Ovary (tissue), 9 donors: ENCODE results near the gene ITIH4. TPM values are rescaled to one million over a fixed set of nuclear protein-coding genes. Genes with fewer than 3 reads are reported as not detected.

Experiments
- DNase-seq, 5 donors: peaks; one replicate each; pipeline ENCODE4 v3.0.0-alpha.2; 2019 to 2020
- H3K27ac ChIP-seq, 2 donors: fragments of 200-600 bp; one replicate each; pipeline versions ENCODE4 v1.5.1 to v1.8.0; 2019 to 2022
- H3K27me3 ChIP-seq: fragments of 200-600 bp; one replicate; pipeline ENCODE4 v1.8.0; 2022
- H3K36me3 ChIP-seq: fragments of 200-600 bp; sonication (generic); one replicate; pipeline ENCODE4 v1.5.1; 2019
- H3K4me1 ChIP-seq: one replicate; pipeline ENCODE4 v1.8.1; 2013; ENCODE audit warnings: mild to moderate bottlenecking, moderate library complexity; ENCODE audit not compliant: insufficient read depth
- H3K4me3 ChIP-seq: fragments of 200-600 bp; sonication (generic); one replicate; pipeline ENCODE4 v1.5.1; 2017
- H3K9me3 ChIP-seq, 2 donors: fragments of 200-600 bp in 1 of 2; sonication (generic) in 1 of 2; one replicate each; pipeline versions ENCODE4 v1.5.1 to v1.8.1; 2013 to 2019; ENCODE audit warnings: mild to moderate bottlenecking in 1 of 2, moderate library complexity in 1 of 2
- EP300 ChIP-seq: sonication (generic); formaldehyde crosslinking; IDR thresholded peaks from one replicate; pipeline ENCODE4 v1.6.1; 2017; ENCODE audit warnings: antibody characterized with exemption
- POLR2A ChIP-seq: fragments of 450-650 bp; IDR thresholded peaks from one replicate; pipeline ENCODE4 v1.6.1; 2017; ENCODE audit warnings: antibody characterized with exemption, mild to moderate bottlenecking, moderate library complexity
- WGBS, 3 donors: extraction: QIAGEN DNeasy Blood & Tissue Kit in 1 of 3; methylation state at CpG; one replicate each; pipeline versions ENCODE4 v1.1.5 to v1.1.7; 2013 to 2017; 5-methylcytosine and 5-hydroxymethylcytosine counted together
- intact Hi-C, 4 donors: fragments of 100-400 bp; cut with DNase I; formaldehyde crosslinking; loops; one replicate each; pipeline versions ENCODE4 v1.11.0 to v1.15.1; 2022 to 2023
- polyA plus RNA-seq, 2 donors: library from polyadenylated mRNA; stranded (reverse); fragments of 200-250 nt in 1 of 2; fragments of 350-450 nt in 1 of 2; fragmentation: Illumina TruSeq in 1 of 2; extraction: RNeasy Lipid Tissue Mini Kit (QIAGEN cat#74804) in 1 of 2; gene quantifications; one replicate each; pipeline ENCODE4 v1.2.3, GENCODE V29; 2013 to 2014
- total RNA-seq, 7 donors: library from RNA; depleted of rRNA in 2 of 7; stranded (reverse); fragments of >200 nt in 2 of 7; fragmentation: NEBNext Ultra II Directional in 3 of 7; extraction: Animal tissue kit (Norgen Biotek cat#: 25700) in 3 of 7; gene quantifications; one replicate each; pipeline versions ENCODE4 v1.1.0 to v1.2.4, GENCODE V29; 2016 to 2023
- TF ChIP-seq, protein P1 (sequence below), 3 donors: fragments of 450-650 bp in 2 of 3; fragments of 200-600 bp in 1 of 3; IDR thresholded peaks; one replicate each; pipeline versions ENCODE4 v1.5.1 to v1.8.0; 2016 to 2022; ENCODE audit warnings: antibody characterized with exemption in 3 of 3, mild to moderate bottlenecking in 1 of 3
- donor health status: DM: no; HTN: no; CAD: no; lungs with moderate emphysema.
- donor health status: DM: no; HTN: no; CAD: no.
- donor health status: Bipolar disorder and iron deficiency.
- donor health status: DM: yes; HTN: yes; CAD: no.
- donor health status: DM: no; HTN: no; CAD: no.
- donor health status: DM: yes; HTN: yes; CAD: no.

ITIH4 gene
- total and polyA plus RNA-seq, 9 donors = 2.2 to 14.2 (median 4.0) TPM

GRCh38 chr3:52872245-52872644, 41.8 kb upstream of the ITIH4 start:
- Histone ChIP-seq H3K4me1 (peaks cover 6% of the 10 kb centered on the region), H3K4me3 (no peak overlapping the region), H3K27me3 (no peaks in the 10 kb centered on the region), H3K27ac (no peak overlapping the region), H3K36me3 (no peaks in the 10 kb centered on the region), H3K9me3 (no peaks in the 10 kb centered on the region)
- intact Hi-C loops = no loop called here
- TF ChIP-seq, protein P1, sequence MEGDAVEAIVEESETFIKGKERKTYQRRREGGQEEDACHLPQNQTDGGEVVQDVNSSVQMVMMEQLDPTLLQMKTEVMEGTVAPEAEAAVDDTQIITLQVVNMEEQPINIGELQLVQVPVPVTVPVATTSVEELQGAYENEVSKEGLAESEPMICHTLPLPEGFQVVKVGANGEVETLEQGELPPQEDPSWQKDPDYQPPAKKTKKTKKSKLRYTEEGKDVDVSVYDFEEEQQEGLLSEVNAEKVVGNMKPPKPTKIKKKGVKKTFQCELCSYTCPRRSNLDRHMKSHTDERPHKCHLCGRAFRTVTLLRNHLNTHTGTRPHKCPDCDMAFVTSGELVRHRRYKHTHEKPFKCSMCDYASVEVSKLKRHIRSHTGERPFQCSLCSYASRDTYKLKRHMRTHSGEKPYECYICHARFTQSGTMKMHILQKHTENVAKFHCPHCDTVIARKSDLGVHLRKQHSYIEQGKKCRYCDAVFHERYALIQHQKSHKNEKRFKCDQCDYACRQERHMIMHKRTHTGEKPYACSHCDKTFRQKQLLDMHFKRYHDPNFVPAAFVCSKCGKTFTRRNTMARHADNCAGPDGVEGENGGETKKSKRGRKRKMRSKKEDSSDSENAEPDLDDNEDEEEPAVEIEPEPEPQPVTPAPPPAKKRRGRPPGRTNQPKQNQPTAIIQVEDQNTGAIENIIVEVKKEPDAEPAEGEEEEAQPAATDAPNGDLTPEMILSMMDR (IDR thresholded peaks at IDR 0.05) = no peak
- TF ChIP-seq EP300 = no peak
- no peak for TF ChIP-seq POLR2A
- no peak for DNase-seq
- 94 to 97% (median 96%) methylated on average over 3 of the region's 3 CpGs for WGBS, 3 donors

DNA sequence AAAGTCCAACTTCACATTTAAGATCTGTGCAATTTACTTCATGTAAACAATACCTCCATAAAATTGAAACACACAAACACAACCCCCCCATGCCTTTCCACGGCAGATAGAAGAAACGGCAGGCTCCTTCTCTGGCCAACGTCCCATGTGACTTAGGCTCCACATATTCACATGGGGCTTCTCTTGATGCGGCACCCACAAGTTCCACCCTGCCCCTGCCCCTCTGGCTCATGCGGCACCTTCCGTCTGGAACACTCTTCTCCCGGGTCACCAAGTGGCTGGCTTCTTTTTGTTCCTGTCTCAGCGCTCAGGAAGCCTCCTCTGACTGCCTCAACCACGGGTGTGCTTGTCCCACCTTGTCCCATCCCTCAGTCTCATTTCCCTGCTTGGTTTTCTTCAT, 41.3 kb upstream of the ITIH4 start:
- intact Hi-C loops = no loop called here
- Histone ChIP-seq H3K9me3 (no peaks in the 10 kb centered on the region), H3K4me3 (no peak overlapping the region), H3K4me1 (peaks cover 6% of the 10 kb centered on the region), H3K36me3 (no peaks in the 10 kb centered on the region), H3K27ac (no peak overlapping the region), H3K27me3 (no peaks in the 10 kb centered on the region)
- no peak for DNase-seq
- no peak for TF ChIP-seq EP300
- TF ChIP-seq, protein P1 (IDR thresholded peaks at IDR 0.05) = no peak
- no peak for TF ChIP-seq POLR2A
- WGBS, 3 donors = 79 to 84% (median 83%) methylated on average over 9 of the region's 9 CpGs

GRCh38 chr3:52870471-52870870, 40.0 kb upstream of the ITIH4 start:
- intact Hi-C loops = no loop called here
- H3K27me3 ChIP-seq = no peaks in the 10 kb centered on the region
- peaks cover 3% of the 10 kb centered on the region for H3K4me1 ChIP-seq
- H3K36me3 ChIP-seq = no peaks in the 10 kb centered on the region
- H3K9me3 ChIP-seq = no peaks in the 10 kb centered on the region
- no peak for TF ChIP-seq EP300
- 97 to 100% (median 97%) methylated on average over 7 to 10 of the region's 10 CpGs for WGBS, 3 donors
- H3K27ac ChIP-seq = no peak overlapping the region
- DNase-seq = no peak
- no peak overlapping the region for H3K4me3 ChIP-seq

DNA sequence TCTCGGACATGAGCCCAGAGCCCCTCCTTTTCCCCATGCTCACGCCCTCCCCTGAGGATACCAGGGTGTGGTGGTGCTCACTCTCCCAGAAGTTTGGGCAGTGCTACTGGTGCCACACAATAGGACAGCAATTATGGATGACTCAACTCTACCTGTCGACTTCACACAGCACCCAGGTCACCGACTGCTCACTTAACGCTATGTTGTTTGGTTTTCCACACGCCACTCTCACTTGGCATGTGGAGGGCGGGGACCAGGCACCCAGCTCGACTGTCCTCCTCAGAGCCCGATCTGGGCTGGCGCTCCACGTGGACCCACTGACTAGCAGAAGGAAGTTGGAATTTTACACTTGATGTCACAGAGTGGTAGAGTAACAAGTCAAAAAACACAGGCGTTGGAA, 36.0 kb upstream of the ITIH4 start:
- Histone ChIP-seq H3K4me3 (no peak overlapping the region), H3K27me3 (no peaks in the 10 kb centered on the region), H3K27ac (no peak overlapping the region), H3K9me3 (no peaks in the 10 kb centered on the region), H3K36me3 (no peaks in the 10 kb centered on the region), H3K4me1 (no peaks in the 10 kb centered on the region)
- no peak for DNase-seq
- WGBS, 3 donors = 94 to 97% (median 96%) methylated on average over 12 of the region's 12 CpGs
- intact Hi-C loops = no loop called here
- TF ChIP-seq, protein P1 (IDR thresholded peaks at IDR 0.05) = no peak
- TF ChIP-seq POLR2A (no peak), EP300 (no peak)

- 96 to 98% (median 98%) methylated on average over 13 of the region's 13 CpGs for WGBS, 3 donors
- DNase-seq = no peak
Observed at GRCh38 chr3:52865994-52866393, 35.5 kb upstream of the ITIH4 start.

More at GRCh38 chr3:52865994-52866393, 35.5 kb upstream of the ITIH4 start:
- Histone ChIP-seq H3K4me3 (no peak overlapping the region), H3K27ac (no peak overlapping the region), H3K27me3 (no peaks in the 10 kb centered on the region), H3K4me1 (no peaks in the 10 kb centered on the region), H3K36me3 (no peaks in the 10 kb centered on the region), H3K9me3 (no peaks in the 10 kb centered on the region)
- intact Hi-C loops = no loop called here
- TF ChIP-seq, protein P1 (IDR thresholded peaks at IDR 0.05) = no peak
- TF ChIP-seq EP300 (no peak), POLR2A (no peak)
